Activated CD4-positive, alpha-beta T cell treated with anti-CD3 and anti-CD28 coated beads, Interleukin-2, amount 10 ng/mL, durations not matched to agents 24 days and 14 days (primary cell): ENCODE results near the gene CNTN5. TPM values are rescaled to one million over a fixed set of nuclear protein-coding genes. Genes with fewer than 3 reads are reported as not detected.
"Not testable (repeated sequence)": the region's sequence is repeated elsewhere in the genome, so short reads cannot be mapped to it uniquely, and the experiment has no call there.

Experiments used
- DNase-seq: peaks from one replicate; pipeline ENCODE4 v3.0.0; 2022
- H3K27ac Mint-ChIP-seq: one replicate; pipeline ENCODE4 v1.8.0; 2022; ENCODE audit warnings: mild to moderate bottlenecking, mixed read lengths
- H3K27me3 Mint-ChIP-seq: one replicate; pipeline ENCODE4 v1.8.0; 2022; ENCODE audit warnings: mixed read lengths
- H3K36me3 Mint-ChIP-seq: one replicate; pipeline ENCODE4 v1.8.0; 2022; ENCODE audit warnings: low read depth, mild to moderate bottlenecking, mixed read lengths
- H3K4me1 Mint-ChIP-seq: one replicate; pipeline ENCODE4 v1.8.0; 2021; ENCODE audit warnings: mixed read lengths
- H3K4me3 Mint-ChIP-seq: one replicate; pipeline ENCODE4 v1.8.0; 2022; ENCODE audit warnings: mild to moderate bottlenecking, moderate library complexity, mixed read lengths
- H3K9me3 Mint-ChIP-seq: one replicate; pipeline ENCODE4 v1.8.0; 2021; ENCODE audit warnings: mixed read lengths
- intact Hi-C: fragments of 100-400 bp; cut with micrococcal nuclease; formaldehyde crosslinking; loops from one replicate; pipeline ENCODE4 v1.15.1; 2023
- total RNA-seq: library from RNA; stranded (reverse); gene quantifications from 2 replicates; pipeline ENCODE4 v1.2.3, GENCODE V29; 2022

Gene CNTN5
- total RNA-seq, 1 donor from 2014 or later, result not detected

DNA sequence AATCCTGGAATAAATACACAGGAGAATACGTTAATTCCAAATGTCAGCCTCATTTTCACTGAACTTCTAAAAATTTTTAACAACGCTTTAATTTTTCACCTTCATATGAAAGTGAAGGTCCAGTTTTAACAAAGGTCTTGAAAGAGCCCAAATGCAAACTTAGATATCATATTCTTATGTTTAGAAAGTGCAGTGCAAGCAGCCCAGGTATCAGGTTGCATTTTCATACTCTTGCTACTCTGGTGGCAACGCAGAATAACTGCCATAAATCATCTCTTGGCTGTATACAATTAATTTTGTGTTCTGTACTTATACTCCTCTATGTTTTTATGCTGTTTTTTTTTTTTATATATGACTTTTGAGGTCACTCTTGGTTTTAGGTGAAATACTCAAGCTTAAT lies 1169.6 kb downstream of the CNTN5 start:
- intact Hi-C loops, result no loop called here
- Mint-ChIP-seq H3K27me3 (no peaks in the 10 kb centered on the region), H3K4me1 (no peaks in the 10 kb centered on the region)

DNA sequence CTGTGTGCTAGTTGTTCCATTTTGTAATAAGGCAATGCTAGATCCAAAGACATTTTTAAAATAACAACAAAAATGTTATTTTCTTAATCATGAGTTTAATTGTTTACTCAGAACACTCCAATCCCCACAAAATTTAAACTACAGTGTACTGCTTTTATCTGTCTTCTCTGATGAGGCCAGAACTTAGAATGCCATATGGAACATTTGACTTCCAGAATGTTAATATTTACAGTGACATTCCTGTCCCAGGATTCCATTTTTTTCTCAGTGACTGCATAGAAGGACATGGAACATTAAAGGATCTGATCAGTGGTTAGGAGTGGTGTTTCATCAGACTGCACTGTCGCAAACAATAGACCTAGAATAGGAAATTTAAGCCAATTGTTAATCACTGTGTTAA lies 1171.4 kb downstream of the CNTN5 start:
- no peaks in the 10 kb centered on the region for H3K27me3 Mint-ChIP-seq
- H3K4me3 Mint-ChIP-seq, result no peak overlapping the region
- no peak for DNase-seq
- H3K36me3 Mint-ChIP-seq, result no peaks in the 10 kb centered on the region
- intact Hi-C loops, result no loop called here
- H3K4me1 Mint-ChIP-seq, result no peaks in the 10 kb centered on the region
- peaks cover 11% of the 10 kb centered on the region for H3K9me3 Mint-ChIP-seq
- H3K27ac Mint-ChIP-seq, result no peak overlapping the region

More for the DNA sequence above, 1169.6 kb downstream of the CNTN5 start:
- H3K36me3 Mint-ChIP-seq, result no peaks in the 10 kb centered on the region
- H3K27ac Mint-ChIP-seq, result no peak overlapping the region
- no peak overlapping the region for H3K4me3 Mint-ChIP-seq
- no peak for DNase-seq
- H3K9me3 Mint-ChIP-seq, result peaks cover 11% of the 10 kb centered on the region

DNA sequence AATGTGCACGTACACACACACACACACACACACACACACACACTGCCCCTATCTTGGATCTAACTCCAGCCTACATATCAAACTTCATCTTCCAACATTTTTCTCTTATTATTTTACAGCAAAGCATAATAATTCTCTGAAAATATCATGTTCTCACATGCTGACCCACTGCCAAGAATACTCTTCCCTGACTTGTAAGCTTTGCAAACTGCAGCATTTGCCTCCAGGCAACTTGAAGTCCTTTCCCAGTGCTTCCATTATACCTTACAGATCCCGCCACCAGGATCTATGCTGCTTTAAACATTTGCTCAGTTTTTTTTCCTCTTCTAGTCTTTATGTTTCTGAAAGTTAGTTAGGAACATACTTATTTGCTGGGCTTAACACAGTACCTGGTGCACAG lies 1183.0 kb downstream of the CNTN5 start:
- intact Hi-C loops, result no loop called here
- no peaks in the 10 kb centered on the region for H3K36me3 Mint-ChIP-seq
- H3K27ac Mint-ChIP-seq, result no peak overlapping the region
- no peaks in the 10 kb centered on the region for H3K27me3 Mint-ChIP-seq
- H3K4me3 Mint-ChIP-seq, result no peak overlapping the region
- DNase-seq, result no peak
- H3K4me1 Mint-ChIP-seq, result no peaks in the 10 kb centered on the region
- peaks cover 10% of the 10 kb centered on the region for H3K9me3 Mint-ChIP-seq

DNA sequence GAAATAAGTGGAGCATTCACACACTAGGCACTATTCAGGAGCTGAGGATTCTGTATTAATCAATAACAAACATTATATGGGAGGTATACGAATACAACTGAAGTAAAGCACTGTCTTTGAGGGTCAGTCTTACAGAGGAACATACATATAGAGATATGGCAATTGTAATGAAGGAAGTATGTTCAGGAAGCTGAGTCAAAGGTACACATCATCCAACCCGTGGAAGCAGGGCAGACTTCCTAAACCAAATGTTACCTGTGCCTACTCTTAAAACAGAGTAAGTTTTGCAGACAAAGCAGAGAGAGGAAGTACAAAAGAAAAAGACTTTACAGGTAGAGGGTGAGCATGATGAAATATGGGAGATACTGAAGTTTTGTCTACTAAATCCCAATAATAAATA lies 1185.2 kb downstream of the CNTN5 start:
- intact Hi-C loops, result no loop called here

GRCh38 chr11:100208207-100208606 lies 1187.5 kb downstream of the CNTN5 start:
- Mint-ChIP-seq H3K4me3 (no peak overlapping the region), H3K9me3 (peaks cover 5% of the 10 kb centered on the region), H3K27me3 (no peaks in the 10 kb centered on the region), H3K4me1 (no peaks in the 10 kb centered on the region), H3K27ac (no peak overlapping the region), H3K36me3 (no peaks in the 10 kb centered on the region)
- intact Hi-C loops, result no loop called here
- no peak for DNase-seq

More for the DNA sequence above, 1185.2 kb downstream of the CNTN5 start:
- no peaks in the 10 kb centered on the region for H3K27me3 Mint-ChIP-seq
- peaks cover 5% of the 10 kb centered on the region for H3K9me3 Mint-ChIP-seq
- no peak for DNase-seq
- no peaks in the 10 kb centered on the region for H3K4me1 Mint-ChIP-seq
- H3K36me3 Mint-ChIP-seq, result no peaks in the 10 kb centered on the region
- H3K27ac Mint-ChIP-seq, result no peak overlapping the region
- H3K4me3 Mint-ChIP-seq, result no peak overlapping the region

- Mint-ChIP-seq H3K9me3 (no peaks in the 10 kb centered on the region), H3K27ac (no peak overlapping the region), H3K27me3 (no peaks in the 10 kb centered on the region), H3K4me3 (no peak overlapping the region), H3K36me3 (no peaks in the 10 kb centered on the region), H3K4me1 (no peaks in the 10 kb centered on the region)
- intact Hi-C loops, result no loop called here
- DNase-seq, result no peak
Observed at GRCh38 chr11:100214791-100215190, 1194.0 kb downstream of the CNTN5 start.

DNA sequence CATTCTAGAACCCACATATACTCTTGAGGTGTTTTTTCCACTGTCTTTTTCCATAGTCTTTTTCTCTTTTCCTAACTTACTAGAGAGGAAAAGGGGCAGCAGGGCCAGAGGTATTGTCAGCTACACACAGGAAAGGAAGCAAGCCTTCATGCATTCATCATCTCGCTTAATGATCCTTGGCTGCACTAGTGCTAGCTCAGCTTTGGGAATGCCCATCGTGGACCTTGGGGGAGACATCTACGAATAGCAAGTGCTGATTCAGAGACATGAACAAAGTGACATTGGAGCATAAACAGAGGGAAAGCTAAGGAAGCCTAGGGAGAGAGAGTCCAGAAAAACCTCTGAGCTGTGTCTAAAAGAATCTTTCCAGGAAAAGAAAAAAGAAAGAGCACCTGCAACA lies 1200.1 kb downstream of the CNTN5 start:
- Mint-ChIP-seq H3K36me3 (no peaks in the 10 kb centered on the region), H3K4me1 (no peaks in the 10 kb centered on the region), H3K27ac (no peak overlapping the region), H3K27me3 (no peaks in the 10 kb centered on the region), H3K9me3 (no peaks in the 10 kb centered on the region), H3K4me3 (no peak overlapping the region)
- DNase-seq, result no peak
- intact Hi-C loops, result no loop called here

GRCh38 chr11:100221791-100222190 lies 1201.0 kb downstream of the CNTN5 start:
- Mint-ChIP-seq H3K4me3 (no peak overlapping the region), H3K36me3 (no peaks in the 10 kb centered on the region), H3K4me1 (no peaks in the 10 kb centered on the region), H3K27me3 (no peaks in the 10 kb centered on the region), H3K27ac (no peak overlapping the region), H3K9me3 (no peaks in the 10 kb centered on the region)
- no peak for DNase-seq
- intact Hi-C loops, result no loop called here

- H3K9me3 Mint-ChIP-seq, result no peaks in the 10 kb centered on the region
- no peaks in the 10 kb centered on the region for H3K4me1 Mint-ChIP-seq
- no peaks in the 10 kb centered on the region for H3K27me3 Mint-ChIP-seq
- no peaks in the 10 kb centered on the region for H3K36me3 Mint-ChIP-seq
- intact Hi-C loops, result no loop called here
- no peak overlapping the region for H3K4me3 Mint-ChIP-seq
- H3K27ac Mint-ChIP-seq, result no peak overlapping the region
- no peak for DNase-seq
Observed at GRCh38 chr11:100224541-100225034, 1203.8 kb downstream of the CNTN5 start.

DNA sequence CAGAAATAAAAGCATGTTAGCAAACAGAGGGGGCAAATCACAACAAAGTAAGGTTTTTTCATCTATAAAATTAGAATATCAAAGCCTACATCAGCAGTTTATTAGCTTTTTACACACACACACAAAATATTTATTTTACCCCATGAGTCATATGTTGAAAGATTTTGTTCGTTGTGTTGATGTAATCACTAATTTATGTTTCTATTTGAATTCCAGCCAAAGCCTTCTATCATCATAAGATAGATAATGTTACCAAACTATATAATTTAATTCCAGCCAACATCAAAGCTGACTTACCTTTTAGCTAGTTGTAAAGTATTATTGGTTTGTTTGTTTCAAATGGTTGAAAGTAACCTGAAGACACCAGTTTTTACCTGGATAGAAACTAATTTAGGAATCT lies 1208.3 kb downstream of the CNTN5 start:
- DNase-seq, result no peak
- intact Hi-C loops, result no loop called here
- Mint-ChIP-seq H3K4me3 (no peak overlapping the region), H3K27me3 (no peaks in the 10 kb centered on the region), H3K27ac (no peak overlapping the region), H3K36me3 (no peaks in the 10 kb centered on the region), H3K4me1 (no peaks in the 10 kb centered on the region), H3K9me3 (peaks cover 4% of the 10 kb centered on the region)

GRCh38 chr11:100232006-100232405 lies 1211.3 kb downstream of the CNTN5 start:
- Mint-ChIP-seq H3K27ac (no peak overlapping the region), H3K4me3 (no peak overlapping the region), H3K36me3 (no peaks in the 10 kb centered on the region), H3K27me3 (no peaks in the 10 kb centered on the region), H3K9me3 (peaks cover 10% of the 10 kb centered on the region), H3K4me1 (no peaks in the 10 kb centered on the region)
- intact Hi-C loops, result no loop called here
- DNase-seq, result no peak

DNA sequence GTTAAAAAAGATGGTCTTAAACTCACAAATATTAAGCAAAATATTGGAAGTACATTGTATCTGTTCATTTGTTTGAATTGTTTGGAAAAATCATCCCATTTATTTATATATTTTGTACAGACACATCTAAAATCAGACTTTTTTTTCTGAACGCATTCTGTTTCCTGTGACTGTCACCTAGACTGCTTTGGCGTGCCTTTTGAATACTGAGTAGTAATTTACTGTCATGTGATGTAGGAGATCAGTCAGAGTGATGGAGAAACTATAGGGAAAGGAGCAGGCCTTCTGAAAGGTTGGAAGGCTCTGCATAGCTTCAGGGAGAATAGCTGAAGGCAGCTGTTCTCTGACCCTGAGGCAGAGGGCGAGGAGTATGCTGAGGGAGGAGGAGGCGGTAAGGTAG lies 1214.3 kb downstream of the CNTN5 start:
- H3K4me1 Mint-ChIP-seq, result no peaks in the 10 kb centered on the region
- no peaks in the 10 kb centered on the region for H3K27me3 Mint-ChIP-seq
- no peak overlapping the region for H3K4me3 Mint-ChIP-seq
- H3K27ac Mint-ChIP-seq, result no peak overlapping the region
- DNase-seq, result no peak
- intact Hi-C loops, result no loop called here
- H3K9me3 Mint-ChIP-seq, result peaks cover 10% of the 10 kb centered on the region
- no peaks in the 10 kb centered on the region for H3K36me3 Mint-ChIP-seq

GRCh38 chr11:100240025-100240539 lies 1219.3 kb downstream of the CNTN5 start:
- intact Hi-C loops, result no loop called here
- H3K9me3 Mint-ChIP-seq, result peaks cover 5% of the 10 kb centered on the region
- H3K4me1 Mint-ChIP-seq, result no peaks in the 10 kb centered on the region
- no peaks in the 10 kb centered on the region for H3K36me3 Mint-ChIP-seq
- no peaks in the 10 kb centered on the region for H3K27me3 Mint-ChIP-seq
- H3K4me3 Mint-ChIP-seq, result no peak overlapping the region
- no peak overlapping the region for H3K27ac Mint-ChIP-seq
- no peak for DNase-seq

DNA sequence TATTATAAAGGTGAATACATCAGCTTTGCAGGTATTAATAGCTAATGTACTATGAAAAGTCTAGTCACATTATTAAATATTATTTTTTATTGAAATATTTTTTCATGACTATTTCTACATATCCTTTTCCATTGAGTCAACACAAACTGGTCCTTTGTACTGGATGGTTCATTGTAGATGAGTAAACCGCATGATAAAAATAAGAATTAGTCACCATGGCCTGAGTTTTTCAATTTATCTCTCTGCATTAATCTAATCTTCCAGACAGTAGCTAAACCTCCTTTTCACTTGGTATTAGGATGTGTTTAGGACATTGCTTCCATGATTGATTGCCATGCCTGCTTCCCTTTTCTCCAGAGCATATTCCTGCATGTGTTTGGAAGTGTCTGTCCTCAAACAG lies 1227.0 kb downstream of the CNTN5 start:
- Mint-ChIP-seq H3K9me3 (peaks cover 4% of the 10 kb centered on the region), H3K36me3 (no peaks in the 10 kb centered on the region), H3K4me3 (no peak overlapping the region), H3K27ac (no peak overlapping the region), H3K4me1 (no peaks in the 10 kb centered on the region), H3K27me3 (no peaks in the 10 kb centered on the region)
- no peak for DNase-seq
- intact Hi-C loops, result no loop called here

DNA sequence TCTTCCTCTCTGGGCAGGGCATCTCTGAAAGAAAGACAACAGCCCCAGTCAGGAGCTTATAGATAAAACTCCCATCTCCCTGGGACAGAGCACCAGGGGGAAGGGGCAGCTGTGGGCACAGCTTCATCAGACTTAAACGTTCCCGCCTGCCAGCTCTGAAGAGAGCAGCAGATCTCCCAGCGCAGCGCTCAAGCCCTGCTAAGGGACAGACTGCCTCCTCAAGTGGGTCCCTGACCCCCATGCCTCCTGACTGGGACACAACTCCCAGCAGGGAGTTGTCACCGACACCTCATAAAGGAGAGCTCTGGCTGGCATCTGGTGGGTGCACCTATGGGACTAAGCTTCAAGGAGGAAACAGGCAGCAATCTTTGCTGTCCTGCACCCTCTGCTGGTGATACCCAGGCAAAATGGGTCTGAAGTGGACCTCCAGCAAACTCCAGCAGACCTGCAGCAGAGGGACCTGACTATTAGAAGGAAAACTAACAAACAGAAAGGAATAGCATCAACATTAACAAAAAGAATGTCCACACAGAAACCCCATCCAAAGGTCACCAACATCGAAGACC lies 1236.6 kb downstream of the CNTN5 start:
- intact Hi-C loops, DNase-seq, H3K9me3 Mint-ChIP-seq, H3K4me3 Mint-ChIP-seq, H3K27me3 Mint-ChIP-seq, H3K36me3 Mint-ChIP-seq, H3K27ac Mint-ChIP-seq, H3K4me1 Mint-ChIP-seq: not testable (repeated sequence)
